GM18502 (cell line): ENCODE results near the gene SH3GLB2.

Experiments used
- ATAC-seq: cut with Tn5 transposase; IDR thresholded peaks from one replicate; pipeline ENCODE4 v1.9.1; 2021; ENCODE audit warnings: mild to moderate bottlenecking; ENCODE audit not compliant: unreplicated experiment, poor library complexity

The SH3GLB2 gene

DNA sequence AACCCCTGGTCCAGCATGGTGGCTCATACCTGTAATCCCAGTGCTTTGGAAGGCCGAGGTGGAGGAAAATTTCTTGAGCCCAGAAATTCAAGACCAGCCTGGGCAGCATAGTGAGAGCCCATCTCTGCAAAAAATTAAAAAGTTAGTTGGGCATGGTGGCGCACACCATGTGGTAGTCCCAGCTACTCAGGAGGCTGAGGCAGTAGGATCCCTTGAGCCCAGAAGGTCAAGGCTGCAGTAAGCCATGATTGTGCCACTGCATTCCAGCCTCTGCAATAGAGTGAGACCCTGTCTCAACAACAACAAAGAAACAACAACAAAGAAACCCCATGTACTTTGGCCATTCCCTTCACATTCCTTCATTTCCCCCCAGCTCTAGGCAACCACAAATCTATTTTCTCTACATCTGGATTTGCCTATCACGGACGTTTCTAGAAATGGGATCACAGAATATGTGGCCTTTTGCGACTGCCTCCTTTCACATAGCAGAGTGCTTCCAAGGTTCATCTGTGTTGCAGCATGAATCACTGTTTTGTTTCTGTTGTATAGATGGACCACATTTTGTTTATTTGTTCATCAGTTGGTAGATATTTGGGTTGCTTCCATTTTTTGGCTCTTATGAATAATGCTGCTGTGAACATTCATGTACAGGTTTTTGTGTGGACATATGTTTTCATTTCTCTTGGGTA, 26.2 kb upstream of the SH3GLB2 start:
- ATAC-seq, result no peak

DNA sequence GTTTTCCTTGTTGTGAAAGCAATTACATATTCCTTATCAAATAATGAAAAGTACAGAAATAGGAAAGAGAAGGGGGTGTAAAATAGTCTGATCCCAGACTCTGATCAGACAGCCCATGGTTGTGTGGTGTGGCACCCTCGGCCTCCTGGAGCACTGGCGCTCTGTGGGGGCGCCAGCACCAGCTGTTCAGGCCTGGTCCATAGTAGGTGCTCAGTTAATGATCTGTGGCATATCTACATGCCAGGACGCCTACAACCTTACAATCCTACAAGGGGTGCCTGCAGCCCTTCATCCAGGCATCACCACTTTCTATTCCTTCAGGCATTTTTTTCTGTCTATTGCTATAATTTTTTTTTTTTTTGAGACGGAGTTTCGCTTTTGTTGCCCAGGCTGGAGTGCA, 24.9 kb upstream of the SH3GLB2 start:
- no peak for ATAC-seq

DNA sequence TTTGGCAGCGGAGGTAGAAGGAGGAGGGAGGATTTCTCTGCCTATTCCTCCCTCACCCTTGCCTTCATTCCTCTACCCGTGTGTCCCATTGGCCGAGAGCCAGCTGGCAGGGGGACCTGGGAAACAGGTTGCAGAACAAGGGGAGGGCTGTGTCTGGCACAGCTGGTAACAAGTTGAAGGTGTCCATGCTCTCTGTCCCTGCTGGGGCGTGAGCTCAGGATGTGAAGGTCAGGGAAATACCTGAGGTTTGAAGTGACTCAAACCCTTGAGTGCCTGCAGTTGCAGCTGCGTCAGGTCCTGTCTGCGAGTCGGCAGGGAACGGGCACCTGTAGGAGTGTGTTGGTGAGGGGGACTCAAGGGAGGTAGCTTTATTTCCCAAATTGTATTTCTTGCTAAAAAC, 24.5 kb upstream of the SH3GLB2 start:
- no peak for ATAC-seq

DNA sequence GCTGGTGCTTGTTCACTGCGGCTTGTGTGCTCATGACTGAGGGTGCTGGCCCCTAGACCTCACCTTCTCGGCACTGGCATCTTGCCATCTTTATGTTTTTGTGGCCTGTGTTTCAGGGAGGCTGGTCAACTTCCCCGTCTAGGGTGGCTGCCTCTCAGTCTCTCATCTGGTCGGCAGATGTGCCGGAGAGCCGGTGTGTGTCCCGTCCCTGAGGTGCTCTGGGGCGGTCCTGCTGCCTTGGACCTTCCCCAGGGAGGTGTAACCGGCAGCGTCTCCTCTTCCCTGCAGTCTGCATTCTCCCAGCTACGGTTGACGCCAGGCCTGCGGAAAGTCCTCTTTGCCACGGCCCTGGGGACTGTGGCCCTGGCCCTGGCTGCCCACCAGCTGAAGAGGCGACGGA, 13.9 kb upstream of the SH3GLB2 start:
- ATAC-seq, result no peak

DNA sequence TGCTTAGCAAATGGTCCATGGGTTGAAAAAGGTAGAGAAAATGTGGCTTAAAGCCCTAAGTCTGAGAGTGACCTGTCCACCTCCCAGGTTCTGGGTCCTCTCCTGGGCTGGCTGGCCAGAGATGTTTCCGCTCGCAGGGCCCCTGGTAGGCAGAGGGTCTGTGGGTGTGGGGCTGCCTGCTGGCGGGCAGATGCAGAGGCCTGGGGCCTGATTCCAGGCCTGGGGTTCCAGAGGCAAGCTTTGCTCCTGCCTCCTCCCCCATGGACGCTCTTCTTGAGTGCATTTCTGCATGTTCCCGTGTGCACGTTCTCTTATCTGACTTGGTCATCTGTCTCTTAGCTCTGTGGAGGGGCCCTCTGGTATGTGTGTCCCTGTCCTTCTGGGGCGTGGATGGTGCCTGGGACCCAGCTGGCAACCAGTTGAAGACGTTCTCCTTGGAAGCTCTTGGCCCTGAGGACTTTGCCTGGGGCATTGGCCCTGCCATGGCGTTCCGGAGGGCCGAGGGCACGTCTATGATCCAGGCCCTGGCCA, 12.0 kb upstream of the SH3GLB2 start:
- no peak for ATAC-seq

DNA sequence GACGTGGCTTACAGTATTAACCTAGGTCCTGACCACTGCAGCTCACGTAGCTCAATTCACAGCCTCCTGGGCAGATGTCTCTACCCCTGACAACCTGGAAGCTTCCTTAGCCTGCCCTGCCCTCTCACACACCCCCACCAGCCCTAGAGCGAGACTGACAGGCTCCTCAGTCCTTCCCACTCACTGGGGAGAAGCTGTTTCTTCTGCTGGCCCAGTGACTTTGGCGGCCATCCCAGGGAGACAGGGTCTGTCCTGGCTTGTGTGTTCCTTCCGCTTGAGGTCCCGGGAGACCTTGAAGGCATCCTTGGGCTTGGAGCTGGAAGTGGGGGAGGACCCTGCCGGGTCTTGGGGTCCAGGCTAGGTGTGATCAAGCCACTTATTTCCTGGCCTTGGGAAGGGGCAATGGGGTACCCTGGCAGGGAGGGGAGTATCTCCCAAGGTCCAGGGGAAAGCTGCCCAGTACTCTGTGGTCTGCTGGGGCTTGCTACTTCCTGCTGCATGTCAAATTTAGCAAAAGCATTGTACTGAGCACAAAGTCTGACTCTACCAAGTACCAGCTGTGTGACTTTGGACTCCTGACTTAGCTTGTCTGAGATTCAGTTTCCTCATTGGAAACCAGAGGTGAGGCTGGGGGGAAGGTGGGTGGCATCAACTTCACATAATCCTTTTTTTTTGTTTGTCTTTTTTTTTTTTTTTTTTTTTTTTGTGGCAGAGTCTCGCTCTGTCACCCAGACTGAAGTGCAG, 10.2 kb upstream of the SH3GLB2 start:
- no peak for ATAC-seq

DNA sequence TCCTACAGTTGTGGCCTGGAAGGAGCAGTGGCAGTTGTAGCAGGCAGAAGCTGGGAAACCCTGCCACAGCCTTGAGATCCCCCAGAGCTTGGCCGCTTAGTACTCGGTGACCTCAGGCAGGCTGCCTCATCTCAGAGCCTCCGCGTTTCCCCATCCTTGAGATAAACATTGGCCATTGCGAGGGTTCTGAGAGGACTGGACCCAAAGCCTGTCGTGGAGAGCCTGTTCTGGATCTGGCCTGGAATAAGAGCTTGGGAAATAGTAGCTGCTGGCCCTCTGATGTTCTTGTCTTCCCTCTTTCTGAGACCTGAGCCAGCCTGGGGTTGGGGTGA, 9.6 kb upstream of the SH3GLB2 start:
- no peak for ATAC-seq

DNA sequence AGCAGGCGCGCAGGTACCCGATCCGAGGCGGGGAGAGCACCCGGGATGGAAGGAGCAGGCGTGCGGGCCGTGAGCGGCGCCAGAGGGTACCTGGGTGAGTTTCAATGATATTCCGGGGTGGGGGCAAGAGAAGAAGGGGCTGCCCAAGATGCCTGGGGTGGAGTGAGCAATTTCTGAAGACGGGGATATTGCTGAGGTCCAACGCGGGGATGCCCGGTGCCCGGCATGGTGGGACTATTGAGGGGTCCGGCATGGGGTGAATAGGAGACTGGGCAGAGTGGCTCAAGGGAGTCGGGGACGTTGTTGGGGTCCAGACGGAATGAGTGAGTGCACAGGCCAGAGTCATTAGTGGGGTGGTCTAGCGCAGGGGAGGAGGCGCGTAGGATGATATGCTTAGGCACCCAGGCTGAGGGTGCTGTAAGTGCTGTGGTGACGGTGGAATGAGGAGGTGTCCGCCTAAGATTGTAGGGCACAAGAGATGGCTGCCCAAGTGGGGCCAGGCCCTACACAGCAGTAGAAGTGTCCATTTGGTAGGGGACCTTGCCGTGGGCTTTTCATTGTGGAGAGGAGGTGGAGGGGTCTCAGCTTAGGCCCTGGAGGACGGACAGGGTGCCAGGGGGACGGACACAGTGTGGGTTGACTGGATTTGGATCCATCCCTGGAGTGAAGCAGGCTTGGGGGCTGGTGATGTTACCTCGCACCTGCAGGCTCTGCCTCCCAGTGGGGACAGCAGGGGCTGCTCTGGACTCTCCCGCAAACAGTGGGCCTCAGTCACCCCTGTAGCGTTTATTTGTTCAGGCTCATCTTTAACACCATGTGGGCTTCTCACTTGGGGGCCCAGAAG, 9.0 kb upstream of the SH3GLB2 start:
- ATAC-seq, result no peak

DNA sequence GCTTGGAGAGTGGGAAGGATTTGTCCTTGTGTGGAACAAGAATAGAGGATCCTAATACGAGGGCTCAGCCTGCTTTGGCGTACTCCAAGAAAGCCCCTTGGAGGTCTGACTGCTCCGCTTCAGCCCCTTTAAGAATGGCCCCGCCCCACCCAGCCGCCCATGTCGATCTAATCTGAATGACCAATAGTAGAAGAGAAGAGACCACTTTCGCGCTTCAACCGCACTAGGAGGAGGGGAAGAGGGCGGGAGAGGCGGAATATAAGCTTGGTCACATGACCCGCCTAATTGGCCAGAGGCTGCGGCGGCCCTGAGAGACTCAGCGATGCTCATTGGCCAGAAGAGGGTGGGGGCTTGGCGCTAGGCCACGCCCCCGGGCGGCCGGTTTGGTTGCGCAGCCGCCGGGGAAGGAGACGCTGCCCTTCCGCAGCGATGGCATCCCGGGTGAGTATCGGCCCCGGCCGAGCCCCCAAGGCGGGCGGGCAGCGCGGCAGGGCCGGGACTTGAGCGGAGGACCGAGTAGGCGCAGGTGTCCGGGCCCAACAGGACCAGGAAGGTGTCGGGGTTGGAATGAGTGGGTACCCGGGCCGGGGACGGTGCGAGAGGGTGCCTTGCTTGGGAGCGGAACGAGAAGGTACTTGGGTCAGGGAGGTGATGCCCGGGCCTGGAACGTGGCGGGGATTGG, 8.3 kb upstream of the SH3GLB2 start, which contains the start of gene MIGA2:
TSS of gene MIGA2 (plus strand) at position 386 of the 682 bp plus-strand sequence. CDS start 3,969 bp downstream, outside the sequence.
- peak; percentile 96 for ATAC-seq

DNA sequence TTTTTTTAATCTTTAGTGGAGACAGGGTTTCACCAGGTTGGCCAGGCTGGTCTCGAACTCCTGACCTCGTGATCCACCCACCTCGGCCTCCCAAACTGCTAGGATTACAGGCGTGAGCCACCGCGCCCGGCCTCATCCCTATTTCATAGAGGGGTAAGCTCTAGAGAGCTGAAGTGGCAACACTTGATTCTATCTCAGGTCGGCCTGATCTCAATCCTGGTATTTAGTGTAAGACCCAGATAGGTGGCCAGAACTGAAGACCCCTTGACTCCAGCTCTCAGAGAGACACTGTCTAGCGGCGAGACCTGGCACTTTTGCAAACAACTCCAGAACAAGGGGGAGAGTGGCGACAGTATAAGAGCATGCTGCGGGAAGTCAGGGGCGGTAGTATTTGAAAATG, 7.7 kb upstream of the SH3GLB2 start:
- peak; percentile 6 for ATAC-seq

DNA sequence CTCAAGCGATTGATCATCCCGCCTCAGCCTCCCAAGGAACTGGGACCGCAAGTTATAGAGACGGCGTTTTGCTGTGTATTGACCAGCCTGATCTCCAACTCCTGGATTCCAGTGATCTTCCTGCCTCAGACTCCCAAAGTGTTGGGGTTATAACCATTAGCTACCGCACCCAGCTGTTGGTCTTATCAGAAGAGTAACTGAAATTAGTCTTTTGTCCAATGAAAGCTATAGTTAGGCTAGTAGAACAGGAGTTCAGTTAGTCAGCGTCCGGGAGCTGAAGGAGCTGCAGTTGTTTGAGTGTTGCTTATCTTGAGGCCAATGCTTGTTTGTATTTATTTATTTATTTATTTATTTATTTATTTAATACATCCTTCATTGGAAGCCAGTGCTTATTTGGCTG, 5.1 kb upstream of the SH3GLB2 start:
- no peak for ATAC-seq

DNA sequence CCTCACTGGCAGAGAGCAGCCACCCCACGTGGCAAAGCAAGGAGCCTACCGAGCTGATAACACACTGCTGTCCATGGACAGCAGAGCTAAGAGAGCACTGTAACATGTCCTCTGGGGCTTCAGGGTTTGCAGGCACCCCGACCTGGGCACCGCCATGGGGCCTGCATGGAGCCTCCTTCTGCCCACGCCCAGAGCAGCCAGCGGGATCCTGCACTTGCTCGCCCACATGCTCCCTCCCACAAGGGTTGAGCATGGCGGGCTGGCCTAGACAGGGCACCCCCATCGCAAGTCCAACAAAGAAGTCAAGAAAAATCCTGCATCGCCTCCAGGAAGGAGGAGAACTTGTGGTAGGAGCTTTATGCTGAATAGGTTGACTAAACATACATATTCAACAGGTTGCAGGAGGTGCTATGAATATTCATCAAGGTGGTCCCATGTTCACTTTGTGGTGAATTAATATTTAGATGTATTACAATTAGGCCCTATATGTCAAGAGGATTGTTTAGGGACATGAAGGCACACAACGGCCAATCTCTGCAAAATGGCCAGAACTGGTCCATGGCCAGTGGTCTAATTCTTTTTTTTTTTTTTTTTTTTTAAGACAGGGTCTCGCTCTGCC, 4.5 kb upstream of the SH3GLB2 start:
- ATAC-seq, result no peak

DNA sequence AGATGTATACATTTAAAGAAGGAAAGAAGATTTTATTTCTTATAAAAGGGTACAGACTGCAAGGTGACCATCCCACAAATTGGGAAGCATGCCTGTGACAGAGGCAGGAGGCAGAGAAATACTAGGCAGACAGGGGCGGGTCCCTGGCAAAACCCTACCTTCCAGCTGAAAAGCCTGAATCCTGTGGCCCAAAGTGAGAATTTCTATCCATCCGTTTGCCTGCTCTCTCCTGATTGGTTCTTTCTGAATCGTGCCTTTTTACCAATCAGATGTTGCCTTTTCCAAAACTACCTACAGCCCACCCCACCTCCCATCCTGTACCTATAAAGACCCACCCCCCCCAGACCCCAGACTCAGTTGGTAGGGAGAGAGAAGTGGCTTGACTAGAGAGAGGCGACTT, 3.4 kb upstream of the SH3GLB2 start:
- no peak for ATAC-seq

DNA sequence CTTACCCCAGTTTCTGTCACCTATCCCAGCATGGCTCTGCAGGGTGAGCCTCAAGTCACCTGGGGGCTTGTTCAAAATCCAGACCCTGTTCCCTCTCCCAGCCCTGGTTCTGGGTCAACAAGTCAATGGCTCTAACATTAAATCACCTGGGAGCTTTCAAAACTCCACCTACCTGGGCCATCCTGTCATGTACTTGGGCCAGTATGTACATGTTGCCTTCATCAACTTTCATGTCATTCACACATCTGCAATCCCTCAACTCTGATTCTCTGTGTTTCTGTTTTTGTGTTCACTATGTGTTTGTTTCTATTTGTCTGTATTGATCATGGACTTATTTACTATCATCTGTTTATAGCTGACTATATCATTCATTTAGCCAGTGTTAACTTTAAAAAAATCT, 2.1 kb upstream of the SH3GLB2 start:
- no peak for ATAC-seq

DNA sequence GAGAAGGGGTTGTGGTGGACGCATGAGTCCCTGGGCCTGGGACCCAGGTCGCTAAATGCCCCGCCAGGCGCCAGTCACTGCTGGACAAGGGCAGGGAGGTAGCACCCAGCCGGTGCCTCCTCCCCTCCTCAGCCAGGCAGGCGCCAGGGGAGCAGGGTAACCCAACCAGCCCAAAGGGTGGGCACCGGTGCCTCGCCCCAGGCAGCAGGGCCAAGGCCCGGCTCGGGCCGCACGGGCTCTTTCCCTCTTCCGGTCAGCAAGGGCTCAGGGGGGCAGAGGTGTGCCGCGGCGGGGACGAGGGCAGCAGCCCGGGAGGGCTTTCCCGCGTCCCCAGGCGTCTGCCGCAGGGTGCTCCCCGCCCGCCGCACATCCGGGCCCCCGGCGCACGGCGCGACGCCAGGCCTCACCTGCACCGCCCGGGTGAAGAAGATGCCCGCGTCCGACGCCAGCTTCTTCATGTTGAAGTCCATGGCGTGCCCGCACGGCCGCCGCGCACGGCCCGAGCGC, 393 bp downstream of the SH3GLB2 start:
- peak; percentile 48 for ATAC-seq

DNA sequence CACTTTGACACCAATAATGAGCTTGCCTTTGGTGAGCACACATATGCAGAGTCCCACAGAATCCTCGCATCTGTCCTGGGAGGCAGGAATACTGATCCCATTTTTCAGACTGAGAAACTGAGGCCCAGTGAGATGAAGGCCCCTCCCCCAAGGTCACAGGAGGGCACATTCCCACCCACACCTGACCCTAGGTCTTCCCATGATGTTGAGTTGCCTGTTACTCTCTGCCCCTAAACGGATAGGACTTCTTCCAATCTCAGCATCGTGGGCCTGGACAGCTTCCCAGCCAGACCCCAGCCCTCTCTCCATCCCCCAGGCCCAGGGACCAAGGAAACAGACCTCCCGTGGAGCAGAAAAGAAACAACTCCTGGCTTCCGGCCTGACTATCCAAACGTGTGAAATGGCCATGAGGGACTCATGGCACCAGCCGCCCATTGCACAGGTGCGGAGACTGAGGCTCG, 877 bp downstream of the SH3GLB2 start:
- no peak for ATAC-seq

DNA sequence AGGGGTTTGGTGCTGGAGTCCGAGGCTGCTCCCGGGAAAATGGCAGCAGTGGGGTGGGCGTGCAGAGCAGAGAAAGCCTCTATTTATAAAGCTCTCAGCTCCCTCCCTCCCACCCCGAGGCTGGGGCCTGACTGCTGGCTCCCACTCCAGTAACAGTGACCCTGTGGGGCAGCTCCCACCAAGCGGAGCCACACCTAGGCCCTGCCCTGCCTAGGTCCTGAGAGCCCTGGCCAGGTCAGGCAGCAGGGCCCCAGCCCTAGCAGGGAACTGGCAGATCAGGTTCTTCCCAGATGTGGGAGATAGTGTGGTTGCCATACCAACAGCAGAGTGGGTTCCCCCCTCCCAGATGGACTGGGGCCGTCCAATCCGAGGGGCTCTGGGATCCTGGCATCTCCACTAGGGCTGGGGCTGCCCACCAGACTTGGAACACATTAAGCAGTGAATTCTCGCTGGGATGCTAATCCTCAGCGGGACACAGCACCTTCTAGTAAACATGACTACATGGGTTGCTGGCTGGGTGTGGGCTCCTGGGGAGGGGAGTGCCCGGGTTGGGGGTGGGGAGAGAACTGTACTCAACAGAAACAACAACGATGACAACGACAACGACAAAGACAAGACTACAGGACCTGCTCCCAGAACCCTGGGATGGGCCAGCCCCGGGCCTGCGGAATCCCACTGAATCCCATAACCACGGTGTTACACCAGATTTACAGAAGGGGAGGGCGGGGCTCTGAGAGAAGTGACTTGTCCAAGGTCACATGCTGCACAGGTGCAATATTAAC, 1.5 kb downstream of the SH3GLB2 start:
- no peak for ATAC-seq

DNA sequence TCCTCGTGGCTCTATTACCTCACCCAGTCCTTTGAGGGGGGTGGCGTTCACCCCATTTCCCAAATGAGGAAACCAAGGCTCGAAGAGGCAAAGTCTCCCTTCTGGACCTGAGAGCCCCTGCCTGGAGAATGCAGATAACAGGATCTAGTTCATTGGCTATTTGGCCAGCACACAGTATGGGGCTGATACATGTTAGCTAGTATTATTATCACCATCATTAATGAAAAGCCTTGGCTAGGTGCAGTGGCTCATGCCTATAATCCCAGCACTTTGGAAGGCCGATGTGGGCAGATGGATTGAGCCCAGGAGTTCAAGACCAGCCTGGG, 4.3 kb downstream of the SH3GLB2 start:
- no peak for ATAC-seq
